Measurements from ENCODE around the gene BCAM. TPM values are rescaled to one million over a fixed set of nuclear protein-coding genes. Genes with fewer than 3 reads are reported as not detected.

The BCAM gene
- total RNA-seq, 2 experiments from 2014 or later: not detected

DNA sequence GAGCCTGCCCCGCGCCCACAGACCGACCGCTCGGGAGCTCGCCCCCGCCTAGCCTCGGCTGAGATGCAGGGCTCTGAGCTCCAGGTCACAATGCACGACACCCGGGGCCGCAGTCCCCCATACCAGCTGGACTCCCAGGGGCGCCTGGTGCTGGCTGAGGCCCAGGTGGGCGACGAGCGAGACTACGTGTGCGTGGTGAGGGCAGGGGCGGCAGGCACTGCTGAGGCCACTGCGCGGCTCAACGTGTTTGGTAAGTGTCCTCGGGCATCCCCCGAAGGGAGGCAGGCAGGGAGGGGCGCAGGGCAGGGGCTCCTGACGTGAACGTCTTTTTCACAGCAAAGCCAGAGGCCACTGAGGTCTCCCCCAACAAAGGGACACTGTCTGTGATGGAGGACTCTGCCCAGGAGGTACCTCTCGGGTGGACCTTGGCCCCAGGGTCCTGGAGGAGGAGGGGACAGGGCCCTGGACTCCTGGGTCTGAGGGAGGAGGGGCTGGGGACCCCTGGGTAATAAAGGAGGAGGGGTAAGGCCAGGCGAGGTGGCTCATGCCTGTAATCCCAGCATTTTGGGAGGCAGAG lies 3.3 kb downstream of the BCAM start:
- CTCF ChIA-PET: interaction anchor here (0.6 to 1.5 kb wide), 2 partner anchors 9 to 88 kb away, joined by 3 to 4 read pairs; no protein-coding TSS in a partner anchor
- Mint-ChIP-seq H3K9me3 (no peaks in the 10 kb centered on the region), H3K27ac (no peak overlapping the region), H3K36me3 (ENCODE audit: low read depth) (no peaks in the 10 kb centered on the region), H3K4me3 (no peak overlapping the region), H3K27me3 (peaks cover 11% of the 10 kb centered on the region), H3K4me1 (no peaks in the 10 kb centered on the region)
- no peak for DNase-seq
- POLR2A ChIA-PET: no interaction called here

DNA sequence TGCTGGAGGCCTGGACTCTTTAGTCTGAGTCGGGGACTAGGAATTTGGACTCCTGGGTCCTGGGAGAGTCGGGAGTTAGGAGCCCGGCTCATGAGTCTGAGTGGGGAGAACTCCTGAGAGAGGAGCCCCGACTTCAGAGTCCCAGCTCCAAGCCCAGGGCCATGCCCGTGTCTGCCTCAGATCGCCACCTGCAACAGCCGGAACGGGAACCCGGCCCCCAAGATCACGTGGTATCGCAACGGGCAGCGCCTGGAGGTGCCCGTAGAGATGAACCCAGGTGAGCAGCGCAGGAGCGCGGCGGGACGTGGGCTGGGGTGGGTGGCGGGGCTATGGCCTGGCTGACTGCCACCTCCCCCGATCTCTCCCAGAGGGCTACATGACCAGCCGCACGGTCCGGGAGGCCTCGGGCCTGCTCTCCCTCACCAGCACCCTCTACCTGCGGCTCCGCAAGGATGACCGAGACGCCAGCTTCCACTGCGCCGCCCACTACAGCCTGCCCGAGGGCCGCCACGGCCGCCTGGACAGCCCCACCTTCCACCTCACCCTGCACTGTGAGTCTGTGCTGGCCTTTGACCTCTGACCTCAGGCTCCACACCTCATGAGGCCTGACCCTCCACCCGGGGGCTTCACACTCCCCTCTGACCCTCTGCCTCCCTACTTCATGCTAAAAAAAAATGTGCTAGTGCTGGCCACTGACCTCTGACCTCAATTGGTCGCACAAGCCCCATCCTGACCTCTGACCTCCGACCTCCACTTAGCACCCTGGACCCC lies 4.4 kb downstream of the BCAM start:
- Mint-ChIP-seq H3K4me1 (no peaks in the 10 kb centered on the region), H3K9me3 (no peaks in the 10 kb centered on the region), H3K36me3 (ENCODE audit: low read depth) (no peaks in the 10 kb centered on the region), H3K27ac (no peak overlapping the region), H3K27me3 (peaks cover 8% of the 10 kb centered on the region), H3K4me3 (no peak overlapping the region)
- ChIA-PET CTCF (interaction anchor here (0.5 to 1.5 kb wide), 2 partner anchors 89 to 520 kb away, joined by 3 to 4 read pairs; no protein-coding TSS in a partner anchor), POLR2A (no interaction called here)
- DNase-seq: no peak

DNA sequence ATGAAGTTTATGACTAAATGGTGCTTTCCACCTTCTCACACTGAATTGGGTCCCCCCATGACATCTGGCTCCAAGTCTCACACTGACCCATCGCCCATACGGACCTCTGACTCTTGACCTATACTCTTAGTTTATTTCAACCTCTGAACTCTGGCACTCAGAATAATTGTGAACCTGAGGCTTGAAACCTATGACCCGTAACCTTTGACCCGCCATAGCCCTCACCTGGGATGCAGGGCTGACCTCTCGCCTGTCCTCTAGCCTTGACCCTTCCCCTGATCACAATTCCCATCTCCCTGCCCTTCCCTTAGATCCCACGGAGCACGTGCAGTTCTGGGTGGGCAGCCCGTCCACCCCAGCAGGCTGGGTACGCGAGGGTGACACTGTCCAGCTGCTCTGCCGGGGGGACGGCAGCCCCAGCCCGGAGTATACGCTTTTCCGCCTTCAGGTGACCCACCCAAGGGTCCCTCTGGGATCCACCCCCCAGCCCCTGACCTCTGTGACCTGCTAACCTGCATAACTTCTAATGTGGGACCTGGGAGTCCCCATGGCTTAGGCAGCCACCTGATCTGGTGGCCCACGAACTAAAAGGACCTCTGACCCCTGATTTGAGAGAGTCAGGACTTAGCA lies 5.1 kb downstream of the BCAM start:
- Mint-ChIP-seq H3K4me3 (no peak overlapping the region), H3K27me3 (peaks cover 4% of the 10 kb centered on the region), H3K9me3 (no peaks in the 10 kb centered on the region), H3K36me3 (ENCODE audit: low read depth) (no peaks in the 10 kb centered on the region), H3K27ac (no peak overlapping the region), H3K4me1 (no peaks in the 10 kb centered on the region)
- POLR2A ChIA-PET: no interaction called here
- CTCF ChIA-PET: no interaction called here
- DNase-seq: no peak

DNA sequence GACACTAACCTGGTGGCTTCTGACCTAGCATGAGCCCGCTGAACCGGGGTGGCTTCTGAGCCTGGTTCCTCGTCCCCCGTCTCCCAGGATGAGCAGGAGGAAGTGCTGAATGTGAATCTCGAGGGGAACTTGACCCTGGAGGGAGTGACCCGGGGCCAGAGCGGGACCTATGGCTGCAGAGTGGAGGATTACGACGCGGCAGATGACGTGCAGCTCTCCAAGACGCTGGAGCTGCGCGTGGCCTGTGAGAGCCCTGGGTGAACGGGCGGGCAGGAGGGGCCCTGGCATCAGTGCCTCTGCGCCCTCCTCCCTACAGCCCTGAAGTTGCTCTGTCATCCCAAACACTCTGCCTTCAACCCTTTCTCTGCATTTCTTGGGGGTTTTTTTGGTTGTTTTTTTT lies 5.6 kb downstream of the BCAM start:
- ChIA-PET POLR2A (no interaction called here), CTCF (no interaction called here)
- Mint-ChIP-seq H3K4me3 (no peak overlapping the region), H3K27ac (no peak overlapping the region), H3K9me3 (no peaks in the 10 kb centered on the region), H3K4me1 (no peaks in the 10 kb centered on the region), H3K36me3 (ENCODE audit: low read depth) (no peaks in the 10 kb centered on the region), H3K27me3 (peaks cover under 1% of the 10 kb centered on the region)
- DNase-seq: no peak

DNA sequence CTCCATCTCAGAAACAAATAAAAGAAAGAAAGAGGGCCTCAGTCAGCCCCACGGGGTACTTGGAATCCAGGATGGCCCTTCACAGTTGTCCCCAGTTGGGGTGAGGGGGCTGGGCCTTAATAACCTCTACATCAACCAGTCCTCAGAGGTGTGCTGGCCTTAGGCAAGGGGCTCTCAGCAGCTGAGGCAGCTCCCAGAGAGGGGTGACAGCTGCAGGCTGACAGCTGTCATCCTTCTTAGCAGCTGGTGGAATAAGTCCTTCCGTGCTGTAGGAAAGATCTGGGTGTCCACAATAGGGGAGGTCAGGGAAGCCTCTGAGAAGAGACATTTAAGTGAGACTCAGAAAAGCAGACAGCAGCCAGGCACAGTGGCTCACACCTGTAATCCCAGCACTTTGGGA lies 7.4 kb downstream of the BCAM start:
- Mint-ChIP-seq H3K36me3 (ENCODE audit: low read depth) (no peaks in the 10 kb centered on the region), H3K27ac (no peak overlapping the region), H3K4me3 (no peak overlapping the region), H3K9me3 (no peaks in the 10 kb centered on the region), H3K27me3 (no peaks in the 10 kb centered on the region), H3K4me1 (no peaks in the 10 kb centered on the region)
- DNase-seq: no peak
- ChIA-PET CTCF (interaction anchor here (1.3 kb wide), 1 partner anchor 18 kb away, joined by 3 read pairs; no protein-coding TSS in a partner anchor), POLR2A (no interaction called here)

DNA sequence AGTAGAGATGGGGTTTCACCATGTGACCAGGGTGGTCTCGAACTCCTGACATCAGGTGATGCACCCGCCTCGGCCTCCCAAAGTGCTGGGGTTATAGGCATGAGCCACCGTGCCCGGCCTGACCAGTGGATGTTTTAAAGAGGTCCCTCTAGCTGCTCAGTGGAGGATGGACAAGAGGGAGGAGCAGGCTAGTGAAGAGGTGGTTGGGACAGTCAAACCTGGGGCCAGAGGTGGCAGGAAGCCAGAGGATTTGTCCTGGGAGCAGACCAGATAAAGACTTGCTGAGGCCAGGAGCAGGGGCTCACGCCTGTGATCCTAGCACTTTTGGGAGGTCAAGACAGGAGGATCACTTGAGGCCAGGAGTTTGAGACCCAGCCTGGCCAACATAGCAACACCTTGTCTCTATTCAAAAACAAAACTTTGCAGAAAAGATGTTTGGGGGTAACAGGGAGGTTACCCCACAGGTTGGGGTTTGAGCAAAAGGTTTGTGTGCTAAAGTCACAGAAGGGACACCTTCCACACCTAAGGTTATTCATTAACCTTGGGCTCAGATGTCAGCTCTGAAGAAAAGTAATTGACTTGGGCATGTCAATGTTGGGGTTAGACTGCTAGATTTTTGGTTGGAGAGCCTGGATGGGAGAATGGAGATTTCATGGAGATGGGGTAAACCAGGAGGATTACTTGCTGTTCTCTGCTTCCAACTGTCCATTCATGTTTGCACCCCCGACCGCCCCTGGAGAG lies 9.0 kb downstream of the BCAM start:
- Mint-ChIP-seq H3K27me3 (no peaks in the 10 kb centered on the region), H3K9me3 (no peaks in the 10 kb centered on the region), H3K36me3 (ENCODE audit: low read depth) (no peaks in the 10 kb centered on the region), H3K27ac (no peak overlapping the region), H3K4me1 (no peaks in the 10 kb centered on the region), H3K4me3 (no peak overlapping the region)
- ChIA-PET POLR2A (no interaction called here), CTCF (interaction anchor here (1.0 to 1.3 kb wide), 2 partner anchors 14 to 20 kb away, joined by 3 read pairs; no protein-coding TSS in a partner anchor)
- no peak for DNase-seq

DNA sequence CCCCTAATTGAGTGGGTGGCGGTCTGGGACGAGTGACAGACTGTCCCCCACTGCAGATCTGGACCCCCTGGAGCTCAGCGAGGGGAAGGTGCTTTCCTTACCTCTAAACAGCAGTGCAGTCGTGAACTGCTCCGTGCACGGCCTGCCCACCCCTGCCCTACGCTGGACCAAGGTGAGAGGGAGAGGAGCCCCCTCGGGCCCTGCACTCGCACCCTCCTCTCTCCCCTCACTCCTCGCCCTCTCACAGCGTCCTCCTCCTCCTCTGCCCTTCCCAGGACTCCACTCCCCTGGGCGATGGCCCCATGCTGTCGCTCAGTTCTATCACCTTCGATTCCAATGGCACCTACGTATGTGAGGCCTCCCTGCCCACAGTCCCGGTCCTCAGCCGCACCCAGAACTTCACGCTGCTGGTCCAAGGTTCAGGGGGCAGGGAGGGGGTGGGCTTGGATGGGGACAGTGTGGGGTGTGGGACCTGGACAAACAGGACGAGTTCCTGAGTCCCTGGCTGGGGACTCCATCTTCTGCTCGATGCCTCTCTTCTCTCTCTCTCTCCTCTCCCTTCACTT lies 9.6 kb downstream of the BCAM start:
- CTCF ChIA-PET: no interaction called here
- H3K4me3 Mint-ChIP-seq: no peak overlapping the region
- H3K9me3 Mint-ChIP-seq: no peaks in the 10 kb centered on the region
- no peaks in the 10 kb centered on the region for H3K36me3 Mint-ChIP-seq (ENCODE audit: low read depth)
- DNase-seq: no peak
- H3K4me1 Mint-ChIP-seq: no peaks in the 10 kb centered on the region
- POLR2A ChIA-PET: no interaction called here
- no peaks in the 10 kb centered on the region for H3K27me3 Mint-ChIP-seq
- H3K27ac Mint-ChIP-seq: no peak overlapping the region

DNA sequence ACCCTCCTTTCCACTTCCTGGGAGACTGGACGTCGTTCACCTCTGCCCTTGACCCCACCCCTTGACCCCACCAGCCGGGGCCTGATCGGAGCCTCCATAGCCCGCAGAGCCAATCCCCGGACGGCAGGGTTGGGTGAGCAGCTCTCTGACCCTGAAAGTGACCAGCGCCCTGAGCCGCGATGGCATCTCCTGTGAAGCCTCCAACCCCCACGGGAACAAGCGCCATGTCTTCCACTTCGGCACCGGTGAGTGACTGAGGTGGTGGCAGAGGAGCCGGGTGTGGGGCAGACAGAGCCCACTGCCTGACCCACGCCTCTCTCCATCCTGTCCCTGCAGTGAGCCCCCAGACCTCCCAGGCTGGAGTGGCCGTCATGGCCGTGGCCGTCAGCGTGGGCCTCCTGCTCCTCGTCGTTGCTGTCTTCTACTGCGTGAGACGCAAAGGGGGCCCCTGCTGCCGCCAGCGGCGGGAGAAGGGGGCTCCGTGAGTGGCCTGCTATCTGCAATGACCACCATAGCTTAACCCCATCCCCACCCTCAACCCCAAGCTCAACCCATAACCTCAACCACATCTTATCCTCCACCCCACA lies 10.4 kb downstream of the BCAM start:
- ChIA-PET CTCF (interaction anchor here (0.6 to 2.0 kb wide), 2 partner anchors 35 to 37 kb away, joined by 3 to 4 read pairs; no protein-coding TSS in a partner anchor), POLR2A (no interaction called here)
- Mint-ChIP-seq H3K27ac (no peak overlapping the region), H3K4me1 (no peaks in the 10 kb centered on the region), H3K27me3 (no peaks in the 10 kb centered on the region), H3K9me3 (no peaks in the 10 kb centered on the region), H3K36me3 (ENCODE audit: low read depth) (no peaks in the 10 kb centered on the region), H3K4me3 (no peak overlapping the region)
- no peak for DNase-seq

DNA sequence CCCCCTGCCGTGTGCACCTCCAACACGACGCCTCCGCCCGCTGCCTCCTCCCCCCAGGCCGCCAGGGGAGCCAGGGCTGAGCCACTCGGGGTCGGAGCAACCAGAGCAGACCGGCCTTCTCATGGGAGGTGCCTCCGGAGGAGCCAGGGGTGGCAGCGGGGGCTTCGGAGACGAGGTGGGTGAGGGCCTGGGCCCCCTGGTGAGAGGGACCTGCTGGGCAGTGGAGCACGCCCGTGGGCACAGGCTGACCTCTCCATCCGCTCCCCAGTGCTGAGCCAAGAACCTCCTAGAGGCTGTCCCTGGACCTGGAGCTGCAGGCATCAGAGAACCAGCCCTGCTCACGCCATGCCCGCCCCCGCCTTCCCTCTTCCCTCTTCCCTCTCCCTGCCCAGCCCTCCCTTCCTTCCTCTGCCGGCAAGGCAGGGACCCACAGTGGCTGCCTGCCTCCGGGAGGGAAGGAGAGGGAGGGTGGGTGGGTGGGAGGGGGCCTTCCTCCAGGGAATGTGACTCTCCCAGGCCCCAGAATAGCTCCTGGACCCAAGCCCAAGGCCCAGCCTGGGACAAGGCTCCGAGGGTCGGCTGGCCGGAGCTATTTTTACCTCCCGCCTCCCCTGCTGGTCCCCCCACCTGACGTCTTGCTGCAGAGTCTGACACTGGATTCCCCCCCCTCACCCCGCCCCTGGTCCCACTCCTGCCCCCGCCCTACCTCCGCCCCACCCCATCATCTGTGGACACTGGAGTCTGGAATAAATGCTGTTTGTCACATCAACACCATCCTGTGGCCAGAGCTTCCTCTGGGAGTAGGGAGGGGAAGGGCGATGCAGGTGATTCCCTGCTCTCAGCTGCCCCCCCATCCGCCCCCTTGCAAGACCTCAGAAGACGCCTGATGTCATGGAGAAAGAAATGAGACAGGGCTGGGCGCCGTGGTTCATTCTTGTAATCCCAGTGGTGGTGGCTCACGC lies 12.0 kb downstream of the BCAM start:
- Mint-ChIP-seq H3K9me3 (no peaks in the 10 kb centered on the region), H3K27me3 (no peaks in the 10 kb centered on the region), H3K4me3 (no peak overlapping the region), H3K4me1 (no peaks in the 10 kb centered on the region), H3K27ac (no peak overlapping the region), H3K36me3 (ENCODE audit: low read depth) (no peaks in the 10 kb centered on the region)
- DNase-seq: no peak
- POLR2A ChIA-PET: no interaction called here
- CTCF ChIA-PET: interaction anchor here (0.6 to 2.0 kb wide), 3 partner anchors 9 to 50 kb away, joined by 3 to 4 read pairs (median 3); no protein-coding TSS in a partner anchor

DNA sequence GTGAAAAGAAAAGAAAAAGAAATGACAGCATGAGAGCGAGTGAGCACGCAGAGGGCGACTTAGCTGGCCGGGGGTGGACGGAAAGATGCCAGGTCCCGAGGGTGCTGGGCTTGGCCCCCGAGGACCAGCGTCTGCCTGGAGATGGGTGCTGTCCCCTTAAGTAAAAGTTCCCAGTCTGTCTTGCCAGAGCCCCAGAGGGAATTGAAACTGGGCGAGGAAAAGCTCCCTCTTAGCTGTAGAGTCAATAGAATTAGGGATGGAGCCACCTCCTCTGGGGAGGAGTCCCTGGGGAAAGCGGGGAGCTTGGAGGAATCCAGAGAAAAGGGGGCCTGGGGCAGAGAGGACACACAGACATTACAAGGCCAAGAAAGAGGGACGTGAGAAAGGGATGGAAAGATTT lies 13.3 kb downstream of the BCAM start:
- CTCF ChIA-PET: interaction anchor here (0.5 to 1.6 kb wide), 3 partner anchors 10 to 77 kb away, joined by 3 read pairs; no protein-coding TSS in a partner anchor
- POLR2A ChIA-PET: no interaction called here
- no peaks in the 10 kb centered on the region for H3K36me3 Mint-ChIP-seq (ENCODE audit: low read depth)
- no peaks in the 10 kb centered on the region for H3K9me3 Mint-ChIP-seq
- no peak overlapping the region for H3K27ac Mint-ChIP-seq
- H3K4me1 Mint-ChIP-seq: no peaks in the 10 kb centered on the region
- DNase-seq: no peak
- no peak overlapping the region for H3K4me3 Mint-ChIP-seq
- no peaks in the 10 kb centered on the region for H3K27me3 Mint-ChIP-seq

DNA sequence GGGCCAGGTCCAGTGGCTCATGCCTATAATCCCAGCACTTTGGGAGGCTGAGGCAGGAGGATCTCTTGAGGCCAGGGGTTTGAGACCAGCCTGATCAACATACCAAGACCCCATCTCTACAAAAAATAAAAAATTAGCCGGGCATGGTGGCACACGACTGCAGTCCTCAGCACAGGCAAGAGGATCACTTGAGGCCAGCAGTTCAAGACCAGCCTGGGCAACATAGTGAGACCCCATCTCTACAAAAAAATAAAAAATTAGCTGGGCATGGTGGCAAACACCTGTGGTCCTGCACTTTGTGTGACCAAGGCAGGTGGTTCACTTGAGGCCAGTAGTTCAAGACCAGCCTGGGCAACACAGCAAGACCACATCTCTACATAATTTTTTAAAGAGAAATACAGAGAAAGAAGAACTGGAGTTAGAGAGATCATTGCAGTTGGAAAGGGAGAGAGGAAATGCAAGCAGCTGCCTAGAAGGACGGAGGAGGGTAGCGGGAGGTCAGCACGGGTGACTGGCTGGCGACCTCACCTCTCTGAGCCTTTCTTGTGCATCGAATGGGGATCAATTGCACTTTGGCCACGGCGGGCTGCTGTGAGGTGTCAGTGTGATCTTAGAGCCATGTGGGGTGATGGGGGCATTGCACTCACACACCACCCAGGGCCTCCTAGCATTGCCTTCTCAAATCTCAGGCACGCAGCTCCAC lies 13.9 kb downstream of the BCAM start:
- Mint-ChIP-seq H3K4me1 (no peaks in the 10 kb centered on the region), H3K27ac (no peak overlapping the region), H3K27me3 (no peaks in the 10 kb centered on the region), H3K9me3 (no peaks in the 10 kb centered on the region), H3K4me3 (no peak overlapping the region), H3K36me3 (ENCODE audit: low read depth) (no peaks in the 10 kb centered on the region)
- POLR2A ChIA-PET: no interaction called here
- CTCF ChIA-PET: interaction anchor here (0.7 to 1.6 kb wide), 2 partner anchors 11 to 52 kb away, joined by 3 read pairs; no protein-coding TSS in a partner anchor
- no peak for DNase-seq
